Keratinocyte (primary cell): ENCODE results near the gene ZNRF1.

Experiments
- CTCF ChIP-seq, 3 experiments: IDR thresholded peaks in 1 of 3; conservative IDR thresholded peaks in 1 of 3; optimal IDR thresholded peaks in 1 of 3; 2 replicates in 2 of 3; 3 replicates in 1 of 3; pipeline versions ENCODE3 to v1.5.1; 2011; ENCODE audit warnings: low read length in 3 of 3, mild to moderate bottlenecking in 3 of 3, moderate library complexity in 2 of 3, control low read depth in 1 of 3, inconsistent platforms in 1 of 3; ENCODE audit not compliant: insufficient read depth in 2 of 3; ENCODE audit errors: extremely low read depth in 1 of 3
- EZH2 ChIP-seq: IDR thresholded peaks from one replicate; pipeline ENCODE4 v1.6.1; 2012; ENCODE audit warnings: inconsistent platforms, mild to moderate bottlenecking, low read length, moderate library complexity

- TF ChIP-seq CTCF (optimal IDR thresholded peaks at IDR 0.05 in 1 of 3, IDR thresholded peaks at IDR 0.05 in 1 of 3, conservative IDR thresholded peaks at IDR 0.05 in 1 of 3; ENCODE audit: extremely low read depth in 1 of 3, insufficient read depth in 2 of 3, low read length in 3 of 3) (no peak), EZH2 (no peak)
These were observed 88.0 kb downstream of the ZNRF1 start for GRCh38 chr16:75086688-75087374.
